DOHH2 (cell line): ENCODE data around the gene ASCC2.
"Not testable (repeated sequence)": the region's sequence is repeated elsewhere in the genome, so short reads cannot be mapped to it uniquely, and the experiment has no call there.

ENCODE experiments used
- H3F3A ChIP-seq: fragments of 200-600 bp; sonication (generic), shearing (Covaris generic); 2 replicates; pipeline ENCODE4 v1.6.0; 2016; ENCODE audit warnings: antibody characterized with exemption, mild to moderate bottlenecking; ENCODE audit not compliant: control insufficient read depth, insufficient read depth
- H3K27ac ChIP-seq: fragments of 200-600 bp; sonication (generic); 2 replicates; pipeline ENCODE4 v1.5.1; 2014; ENCODE audit warnings: low read depth, mild to moderate bottlenecking, low read length, moderate library complexity
- H3K27me3 ChIP-seq: fragments of 200-600 bp; sonication (generic); 2 replicates; pipeline ENCODE4 v1.6.1; 2014; ENCODE audit warnings: mild to moderate bottlenecking, low read length, mixed read lengths; ENCODE audit not compliant: control insufficient read depth
- H3K36me3 ChIP-seq: fragments of 200-600 bp; sonication (generic); 2 replicates; pipeline ENCODE4 v1.6.1; 2014; ENCODE audit warnings: mild to moderate bottlenecking, low read length, moderate library complexity, mixed read lengths; ENCODE audit not compliant: control insufficient read depth
- H3K4me1 ChIP-seq: fragments of 200-600 bp; sonication (generic); 2 replicates; pipeline ENCODE4 v1.6.1; 2014; ENCODE audit warnings: mild to moderate bottlenecking, low read length, mixed read lengths; ENCODE audit not compliant: control insufficient read depth
- H3K4me2 ChIP-seq: fragments of 200-600 bp; sonication (generic); 2 replicates; pipeline ENCODE4 v1.6.0; 2014; ENCODE audit warnings: mild to moderate bottlenecking, low read length, moderate library complexity
- H3K4me3 ChIP-seq: fragments of 200-600 bp; sonication (generic); 2 replicates; pipeline ENCODE4 v1.5.1; 2014; ENCODE audit warnings: mild to moderate bottlenecking, low read length, mixed read lengths
- H3K79me2 ChIP-seq: fragments of 200-600 bp; sonication (generic); 2 replicates; pipeline ENCODE4 v1.6.1; 2014; ENCODE audit warnings: mild to moderate bottlenecking, low read length, mixed read lengths; ENCODE audit not compliant: control insufficient read depth
- H3K9me2 ChIP-seq: fragments of 200-600 bp; sonication (generic); replicated peaks from 2 replicates; pipeline ENCODE4 v1.6.1; 2014; ENCODE audit warnings: mild to moderate bottlenecking, low read length, mixed read lengths; ENCODE audit not compliant: control insufficient read depth
- H3K9me3 ChIP-seq: fragments of 200-600 bp; sonication (generic); 2 replicates; pipeline ENCODE4 v1.6.1; 2014; ENCODE audit warnings: antibody characterized with exemption, low read length, mixed read lengths; ENCODE audit not compliant: control insufficient read depth, insufficient read depth
- H4K20me1 ChIP-seq: fragments of 200-600 bp; sonication (generic); 2 replicates; pipeline ENCODE4 v1.6.0; 2014; ENCODE audit warnings: low read depth, mild to moderate bottlenecking, antibody characterized with exemption, low read length, moderate library complexity; ENCODE audit not compliant: control insufficient read depth, insufficient read depth
- CTCF ChIP-seq: fragments of 200-600 bp; sonication (generic); IDR thresholded peaks from one replicate; pipeline ENCODE4 v1.5.1; 2014; ENCODE audit warnings: antibody characterized with exemption, mild to moderate bottlenecking, low read depth, low read length; ENCODE audit not compliant: poor library complexity, severe bottlenecking
- EZH2phosphoT487 ChIP-seq: fragments of 200-600 bp; sonication (generic); IDR thresholded peaks from 2 replicates; pipeline ENCODE4 v1.6.1; 2017; ENCODE audit warnings: borderline replicate concordance, mild to moderate bottlenecking, antibody characterized with exemption, low read length, moderate library complexity, mixed read lengths

Gene ASCC2

GRCh38 chr22:29870574-29870973 lies 32.5 kb upstream of the ASCC2 start:
- H3K4me2 ChIP-seq: no peak overlapping the region
- no peaks in the 10 kb centered on the region for H3K9me3 ChIP-seq
- H4K20me1 ChIP-seq: no peaks in the 10 kb centered on the region
- peaks cover 6% of the 10 kb centered on the region; the same call in 1 of the 2 replicates for H3K27me3 ChIP-seq
- H3F3A ChIP-seq: no peaks in the 10 kb centered on the region
- no peak overlapping the region for H3K4me3 ChIP-seq
- no peaks in the 10 kb centered on the region for H3K9me2 ChIP-seq
- H3K79me2 ChIP-seq: no peaks in the 10 kb centered on the region
- TF ChIP-seq EZH2phosphoT487 (no peak), CTCF (no peak)
- no peak overlapping the region for H3K27ac ChIP-seq
- no peaks in the 10 kb centered on the region for H3K36me3 ChIP-seq
- H3K4me1 ChIP-seq: peaks cover 6% of the 10 kb centered on the region

GRCh38 chr22:29867851-29868250 lies 29.8 kb upstream of the ASCC2 start:
- Histone ChIP-seq H3K9me2 (no peaks in the 10 kb centered on the region), H3K36me3 (no peaks in the 10 kb centered on the region), H3K4me1 (no peaks in the 10 kb centered on the region), H3K27ac (no peak overlapping the region), H3F3A (no peaks in the 10 kb centered on the region), H3K4me3 (no peak overlapping the region), H3K27me3 (0 out of 2 replicates have a peak, but pooled peaks cover 3% of the 10 kb centered on the region), H3K9me3 (no peaks in the 10 kb centered on the region), H4K20me1 (no peaks in the 10 kb centered on the region), H3K79me2 (no peaks in the 10 kb centered on the region), H3K4me2 (no peak overlapping the region)
- no peak for TF ChIP-seq EZH2phosphoT487
- TF ChIP-seq CTCF: no peak

GRCh38 chr22:29867260-29867659 lies 29.2 kb upstream of the ASCC2 start:
- H3K27me3 ChIP-seq: 0 out of 2 replicates have a peak, but pooled peaks cover 3% of the 10 kb centered on the region
- no peaks in the 10 kb centered on the region for H3K4me1 ChIP-seq
- H3K4me3 ChIP-seq: no peak overlapping the region
- H3K79me2 ChIP-seq: no peaks in the 10 kb centered on the region
- H3K9me2 ChIP-seq: no peaks in the 10 kb centered on the region
- no peaks in the 10 kb centered on the region for H3K9me3 ChIP-seq
- no peak for TF ChIP-seq CTCF
- no peak for TF ChIP-seq EZH2phosphoT487
- no peak overlapping the region for H3K4me2 ChIP-seq
- H3F3A ChIP-seq: no peaks in the 10 kb centered on the region
- H3K27ac ChIP-seq: no peak overlapping the region
- no peaks in the 10 kb centered on the region for H4K20me1 ChIP-seq
- H3K36me3 ChIP-seq: no peaks in the 10 kb centered on the region

- H3K4me2 ChIP-seq, H3K36me3 ChIP-seq, H3K27me3 ChIP-seq, H3K27ac ChIP-seq, H3F3A ChIP-seq, H3K4me3 ChIP-seq, H3K9me2 ChIP-seq, H4K20me1 ChIP-seq, H3K4me1 ChIP-seq, H3K79me2 ChIP-seq, H3K9me3 ChIP-seq: not testable (repeated sequence)
Observed at GRCh38 chr22:29865572-29865971, 27.5 kb upstream of the ASCC2 start.
